ENCODE data around the gene SRRD. TPM values are rescaled to one million over a fixed set of nuclear protein-coding genes. Genes with fewer than 3 reads are reported as not detected.

SRRD gene
- total RNA-seq, 1 experiment from 2014 or later = 21.9 TPM

GRCh38 chr22:26479043-26479791 lies 4.5 kb upstream of the SRRD start:
- POLR2A ChIA-PET = no interaction called here
- peaks cover 28% of the 10 kb centered on the region for H3K4me1 ChIP-seq (ENCODE audit: control insufficient read depth, insufficient read depth, low read length)
- BruUV-seq (replicated peaks) = no TSS peak
- TF ChIP-seq POLR2AphosphoS5 (IDR thresholded peaks at IDR 0.05; ENCODE audit: low read depth, low read length) = no peak
- no peak for TF ChIP-seq SIN3A (IDR thresholded peaks at IDR 0.05; ENCODE audit: borderline replicate concordance, insufficient read depth, low read depth, low read length)
- no peak for TF ChIP-seq TCF7L2 (IDR thresholded peaks at IDR 0.05; ENCODE audit: low read depth, low read length)
- TF ChIP-seq CTCF (IDR thresholded peaks at IDR 0.05) = no peak
- no peak for TF ChIP-seq REST (IDR thresholded peaks at IDR 0.05; ENCODE audit: insufficient read depth in 1 of 2, low read depth in 2 of 2, low read length in 1 of 2)
- CTCF ChIA-PET = interaction anchor here (0.6 kb wide), 1 partner anchor 165 kb away, joined by 3 read pairs; no protein-coding TSS in a partner anchor
- no peaks in the 10 kb centered on the region for H3K9me3 ChIP-seq (ENCODE audit: control insufficient read depth, insufficient read depth, low read depth, low read length)
- ATAC-seq (no peak), DNase-seq (ENCODE audit: low read depth, low spot score) (no peak)
- in situ Hi-C loops (cut with HindIII; ENCODE audit: low pct_unique_long_range_greater_than_20kb, low sequenced_read_pairs) (no loop called here), intact Hi-C loops (cut with micrococcal nuclease; ENCODE audit: unreplicated experiment) (no loop called here)
- H3K27ac ChIP-seq (ENCODE audit: low read length) = peak overlapping the region; percentile 69; the same call in 1 of the 2 replicates
- H3K36me3 ChIP-seq (ENCODE audit: control insufficient read depth, insufficient read depth, low read length) = peaks cover 2% of the 10 kb centered on the region
- H3K4me3 ChIP-seq (ENCODE audit: low read depth in 2 of 2, low read length in 2 of 2) = peak overlapping the region; percentile 27 to 43
- no peaks in the 10 kb centered on the region for H3K27me3 ChIP-seq (ENCODE audit: control insufficient read depth, insufficient read depth, low read length)

- CTCF ChIA-PET = no interaction called here
- DNase-seq (ENCODE audit: low read depth, low spot score) (no peak), ATAC-seq (no peak)
- Histone ChIP-seq H3K4me1 (ENCODE audit: control insufficient read depth, insufficient read depth, low read length) (peaks cover 30% of the 10 kb centered on the region), H3K27ac (ENCODE audit: low read length) (peak overlapping the region; percentile 69; the same call in 1 of the 2 replicates), H3K9me3 (ENCODE audit: control insufficient read depth, insufficient read depth, low read depth, low read length) (no peaks in the 10 kb centered on the region), H3K27me3 (ENCODE audit: control insufficient read depth, insufficient read depth, low read length) (no peaks in the 10 kb centered on the region), H3K4me3 (ENCODE audit: low read depth in 2 of 2, low read length in 2 of 2) (peak overlapping the region; percentile 27 to 43), H3K36me3 (ENCODE audit: control insufficient read depth, insufficient read depth, low read length) (peaks cover 2% of the 10 kb centered on the region)
- in situ Hi-C loops (cut with HindIII; ENCODE audit: low pct_unique_long_range_greater_than_20kb, low sequenced_read_pairs) (no loop called here), intact Hi-C loops (cut with micrococcal nuclease; ENCODE audit: unreplicated experiment) (no loop called here)
- BruUV-seq (replicated peaks) = no TSS peak
- POLR2A ChIA-PET = interaction anchor here (0.6 kb wide), 1 partner anchor 17 kb away, joined by 3 read pairs; no protein-coding TSS in a partner anchor
- no peak for TF ChIP-seq TCF7L2 (IDR thresholded peaks at IDR 0.05; ENCODE audit: low read depth, low read length)
Measured at GRCh38 chr22:26479792-26480610, 3.7 kb upstream of the SRRD start.

All from Panc1 (cell line).